Activated CD4-positive, alpha-beta T cell treated with anti-CD3 and anti-CD28 coated beads, Interleukin-2, amount 50 U/mL, for 24 hours (primary cell): Measurements from ENCODE around the gene BID.
"Not testable (repeated sequence)": the region's sequence is repeated elsewhere in the genome, so short reads cannot be mapped to it uniquely, and the experiment has no call there.

Experiments
- DNase-seq, 2 donors: peaks; one replicate each; pipeline ENCODE4 v3.0.0-alpha.2; 2020; ENCODE audit warnings: low read depth in 1 of 2, low spot score in 1 of 2

The BID gene

DNA sequence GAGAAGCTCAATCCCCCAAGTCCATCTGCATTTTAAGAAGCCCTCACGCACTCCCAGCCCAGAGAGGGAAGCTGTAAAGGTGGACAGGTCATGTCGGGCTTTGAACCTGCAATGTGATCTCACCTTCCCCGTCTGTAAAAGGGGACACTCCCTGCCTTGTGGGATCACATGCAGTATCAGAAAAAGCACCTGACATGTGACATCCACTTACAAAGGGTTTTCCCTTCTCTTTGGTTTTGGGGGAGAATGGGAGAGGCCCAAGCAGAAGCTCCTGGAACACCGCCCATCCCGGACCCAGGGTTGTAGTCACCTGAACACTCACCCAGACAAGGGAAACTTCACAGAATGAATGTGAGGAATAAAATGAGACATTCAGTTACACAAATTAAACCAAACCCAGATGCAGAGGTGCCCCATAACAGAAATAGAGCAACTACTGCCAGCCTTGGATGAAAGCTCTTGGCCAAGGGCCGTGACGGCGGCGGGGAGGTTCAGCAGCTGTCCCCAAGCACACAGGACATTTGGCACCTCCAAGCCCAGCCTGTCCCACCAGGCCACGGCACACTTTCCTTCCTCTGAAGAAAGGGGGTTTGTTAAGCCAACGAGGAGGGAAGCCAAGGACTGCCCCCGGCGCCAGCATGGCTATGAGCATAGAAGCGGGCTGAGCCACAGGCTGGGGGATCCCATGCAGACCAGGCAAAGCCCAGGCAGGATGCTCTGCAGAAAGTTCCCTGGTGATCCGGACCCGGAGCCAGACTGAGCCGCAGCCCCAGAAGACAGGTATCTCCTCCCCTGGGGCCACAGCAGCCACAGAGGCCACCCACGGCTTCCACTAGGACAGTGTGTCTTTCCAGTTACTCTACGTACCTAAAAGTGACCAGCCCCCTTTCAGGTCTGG, 3.8 kb downstream of the BID start:
- DNase-seq, result no peak

DNA sequence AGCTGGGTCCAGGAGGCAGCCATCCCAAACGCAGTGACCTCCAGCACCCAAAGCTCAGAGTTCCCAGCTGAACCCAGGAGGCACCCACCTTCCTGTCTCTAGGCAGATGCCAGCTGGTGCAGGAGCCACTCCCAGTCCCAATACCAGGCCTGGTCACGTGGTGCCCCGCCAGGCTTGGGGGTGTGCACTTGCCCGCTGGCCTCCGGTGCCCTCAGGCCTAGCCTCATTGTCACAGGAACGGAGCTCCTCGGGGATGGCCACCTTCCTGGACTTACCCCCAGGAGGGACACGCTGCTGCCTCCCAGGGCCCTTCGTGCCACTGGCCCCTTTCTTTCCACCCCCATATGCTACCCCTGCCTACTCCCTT, 4.6 kb downstream of the BID start:
- DNase-seq, result no peak

DNA sequence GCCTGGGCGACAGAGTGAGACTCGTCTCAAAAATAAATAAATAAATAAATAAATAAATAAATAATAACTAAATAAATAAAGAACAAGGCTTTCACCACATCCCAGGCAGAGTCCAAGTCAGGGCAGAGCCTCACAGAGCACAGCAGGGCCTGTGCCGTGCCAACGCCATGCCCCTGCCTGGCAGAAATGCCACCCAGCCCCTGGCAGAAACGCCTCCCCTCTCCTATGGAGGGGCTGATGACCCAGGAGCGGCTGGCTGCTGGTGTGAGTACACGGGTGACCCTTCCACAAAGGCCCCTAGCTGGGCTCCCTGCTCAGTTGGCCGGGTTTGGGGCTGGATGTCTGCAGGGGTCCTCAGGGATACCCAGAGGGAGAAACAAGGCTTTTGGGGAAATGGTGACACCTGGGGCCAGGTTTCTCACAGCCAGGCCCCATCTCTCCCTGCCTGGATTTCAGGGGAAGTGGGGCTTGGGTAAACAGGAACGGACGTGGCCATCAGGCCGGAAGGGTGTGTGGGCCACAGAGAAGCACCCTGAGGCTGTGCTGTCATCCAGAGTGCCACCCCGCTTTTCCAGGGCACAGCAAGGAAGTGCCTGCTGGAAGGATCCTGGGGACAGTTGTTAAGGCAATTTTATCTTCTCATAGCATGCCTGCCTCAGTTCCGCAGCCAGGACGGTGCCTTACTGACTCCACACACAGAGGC, 5.1 kb downstream of the BID start:
- no peak for DNase-seq

DNA sequence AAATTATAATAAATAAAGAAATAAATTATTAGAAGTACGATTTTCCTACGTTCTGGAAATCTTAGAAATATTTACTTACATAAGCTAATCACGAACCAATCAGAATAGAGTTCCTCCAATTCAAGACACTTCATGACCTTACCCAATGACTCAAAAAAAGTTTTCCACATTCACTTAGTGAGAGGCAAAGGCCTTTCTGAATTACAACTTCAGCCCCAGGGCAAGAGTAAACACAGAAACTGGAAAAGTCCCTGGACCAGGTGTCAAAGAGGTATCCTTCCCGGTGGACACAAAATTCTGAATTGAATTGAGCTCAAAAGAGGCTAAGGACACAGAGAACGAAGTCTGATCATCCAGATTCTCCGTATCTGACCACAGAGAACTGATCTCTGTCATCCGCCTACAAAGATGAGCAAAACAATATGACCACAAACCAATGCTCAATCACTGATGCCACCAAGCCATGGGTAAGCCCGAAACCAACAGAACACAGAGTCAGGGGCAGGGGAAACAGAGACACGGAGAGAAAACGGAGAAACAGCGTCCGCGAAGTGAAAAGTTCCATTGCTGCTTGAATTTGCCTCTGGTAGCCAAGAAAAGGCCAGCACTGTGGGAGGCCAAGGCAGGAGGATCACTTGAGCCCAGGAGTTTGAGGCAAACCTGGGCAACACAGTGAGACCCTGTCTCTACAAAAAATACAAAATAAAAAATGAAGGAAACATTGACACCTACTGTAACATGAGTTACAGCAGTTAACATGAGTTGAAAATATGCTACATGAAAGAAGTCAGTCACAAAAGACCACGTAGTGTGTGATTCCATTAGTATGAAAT, 6.8 kb downstream of the BID start:
- DNase-seq, result peak; percentile 32 to 61

DNA sequence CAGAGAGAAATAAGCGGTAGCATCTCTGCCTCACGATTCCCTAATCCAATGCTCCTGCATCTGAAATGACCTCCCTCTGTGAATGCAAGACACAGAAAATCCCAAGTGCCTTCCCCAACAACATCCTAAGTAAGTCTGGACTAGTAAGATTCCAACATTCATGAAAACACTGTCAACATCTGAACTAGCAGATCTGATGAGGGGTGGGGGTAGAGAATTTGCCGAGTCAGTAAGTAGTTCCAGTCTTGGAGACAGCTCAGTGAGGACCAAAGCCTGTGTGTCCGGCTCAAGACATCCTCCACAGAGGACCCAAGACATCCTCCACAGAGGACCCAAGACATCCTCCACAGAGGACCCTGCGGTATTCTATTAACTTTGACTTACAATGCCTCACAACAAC, 9.4 kb downstream of the BID start:
- not testable (repeated sequence) for DNase-seq

DNA sequence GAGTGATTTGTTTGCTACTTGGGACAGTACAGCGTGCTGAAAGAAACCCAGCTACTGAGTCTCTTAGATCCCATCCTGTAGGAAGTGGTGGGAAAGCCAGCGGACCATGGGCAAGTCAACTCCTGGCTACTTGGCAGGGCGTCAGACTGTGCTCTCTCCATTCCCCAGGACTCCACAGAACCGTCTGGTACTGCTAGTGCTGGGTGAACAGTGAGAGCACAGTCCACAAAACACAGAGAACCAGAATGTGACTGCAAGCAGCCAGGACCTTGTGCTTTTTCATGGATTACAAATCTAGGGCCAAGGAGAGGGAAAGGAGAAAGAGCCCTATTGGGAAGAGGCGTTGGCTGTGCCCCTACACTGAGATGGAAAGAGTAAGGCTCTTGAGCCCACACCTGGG, 10.2 kb downstream of the BID start:
- no peak for DNase-seq

DNA sequence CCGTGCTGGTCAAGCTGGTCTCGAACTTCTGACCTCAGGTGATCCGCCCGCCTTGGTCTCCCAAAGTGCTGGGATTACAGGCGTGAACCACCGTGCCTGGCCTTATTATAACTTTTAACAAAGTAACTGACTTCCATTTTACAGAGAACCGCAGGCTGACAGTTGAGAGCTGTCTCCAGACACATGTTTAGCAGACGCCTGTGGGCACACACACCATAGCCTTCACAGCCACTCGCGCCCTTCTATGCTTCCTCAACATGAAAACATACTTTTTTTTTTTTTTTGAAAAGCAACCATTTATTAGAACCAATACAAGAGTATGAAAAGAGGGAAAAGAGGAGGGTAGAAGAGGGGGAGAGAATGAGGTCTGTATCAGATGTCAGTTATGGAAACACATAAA, 10.8 kb downstream of the BID start:
- not testable (repeated sequence) for DNase-seq

DNA sequence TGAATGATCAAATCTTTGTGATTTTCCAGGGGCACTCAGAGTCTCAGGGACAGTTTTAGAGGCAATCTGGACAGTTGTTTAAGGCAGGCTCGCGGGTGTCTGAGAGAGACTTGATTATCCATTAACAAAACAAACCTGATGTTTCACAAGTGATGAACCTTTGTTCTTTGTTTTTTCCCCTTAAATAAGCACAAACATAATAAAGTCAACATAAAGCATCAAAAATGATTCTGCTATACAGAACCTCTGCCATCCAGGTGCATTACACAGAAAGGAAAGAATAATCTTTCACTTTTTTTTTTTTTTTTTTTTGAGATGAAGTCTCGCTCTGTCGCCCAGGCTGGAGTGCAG, 13.2 kb downstream of the BID start:
- DNase-seq, result no peak

DNA sequence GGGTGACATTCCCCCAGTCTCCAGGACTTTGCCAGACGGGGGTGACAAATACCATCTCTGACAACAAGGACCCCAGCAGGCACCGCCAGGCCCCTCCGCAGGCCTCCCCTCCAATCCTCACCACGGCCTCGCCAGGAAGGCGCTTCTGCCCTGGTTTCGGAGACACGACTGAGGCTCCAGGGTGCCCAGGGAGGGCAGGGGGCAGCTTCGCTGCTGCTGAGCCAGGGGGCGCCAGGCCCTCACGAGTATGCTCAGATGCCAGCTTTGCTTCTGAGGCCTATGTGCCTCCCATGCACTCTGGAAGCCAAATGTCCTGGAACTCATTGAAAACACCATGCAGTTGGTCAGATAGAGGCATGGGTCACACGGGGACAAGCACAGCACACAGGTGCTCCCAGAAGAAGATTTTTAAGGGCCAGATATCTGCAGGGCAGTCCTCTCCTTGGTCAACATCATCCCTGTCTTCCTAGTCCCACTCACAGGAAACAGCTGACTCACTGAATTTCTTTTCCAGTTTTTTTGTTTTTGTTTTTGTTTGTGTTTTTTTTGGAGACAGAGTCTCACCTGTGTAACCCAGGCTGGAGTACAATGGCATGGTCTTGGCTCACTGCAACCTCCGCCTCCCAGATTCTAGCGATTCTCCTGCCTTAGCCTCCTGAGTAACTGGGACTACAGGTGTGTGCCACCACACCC, 19.9 kb downstream of the BID start:
- DNase-seq, result no peak

DNA sequence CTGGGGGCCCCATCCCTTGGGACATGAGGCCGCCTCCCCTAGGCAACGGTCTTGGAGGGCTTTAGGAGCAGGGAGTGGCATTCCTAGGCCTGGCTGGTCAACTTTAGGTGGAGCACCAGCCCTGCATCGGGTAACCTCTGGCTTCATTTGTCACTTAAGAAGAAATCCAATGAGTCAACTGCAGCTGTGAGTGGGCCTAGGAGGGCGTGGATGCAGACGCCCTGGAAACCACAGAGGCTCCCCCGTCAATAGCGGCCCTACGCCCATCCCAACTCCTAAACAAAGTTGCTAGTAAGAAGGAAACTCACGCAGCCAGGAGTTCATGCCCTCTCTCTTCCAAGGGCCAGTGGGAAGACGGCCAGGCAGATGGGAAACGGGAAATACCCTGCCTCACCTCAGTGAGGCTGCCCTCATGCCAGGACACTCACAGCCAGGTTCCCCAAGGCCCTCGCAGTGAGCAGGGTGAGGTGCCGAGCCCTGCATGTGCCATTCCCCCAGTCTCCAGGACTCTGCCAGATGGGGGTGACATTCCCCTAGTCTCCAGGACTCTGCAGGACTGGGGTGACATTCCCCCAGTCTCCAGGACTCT, 20.8 kb downstream of the BID start:
- no peak for DNase-seq

DNA sequence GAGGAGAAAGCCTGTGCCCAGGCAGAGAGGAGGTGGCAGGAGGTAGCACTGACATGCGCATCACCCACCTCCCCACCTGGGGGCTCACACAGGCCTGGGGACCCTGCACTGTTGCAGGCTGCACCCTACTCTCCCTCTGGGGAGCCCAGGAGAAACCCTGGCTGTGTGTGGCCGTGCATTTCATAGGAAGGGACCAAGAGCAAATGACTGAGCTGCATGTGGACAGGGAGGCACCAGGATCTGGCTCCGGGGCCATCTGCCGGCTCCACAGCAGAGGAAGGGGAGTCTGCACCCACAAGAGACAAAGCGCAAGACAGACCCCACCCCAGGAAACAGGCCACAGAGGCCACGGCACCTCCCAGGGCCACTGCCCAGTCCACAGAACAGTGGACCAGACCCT, 22.7 kb downstream of the BID start:
- DNase-seq, result no peak

DNA sequence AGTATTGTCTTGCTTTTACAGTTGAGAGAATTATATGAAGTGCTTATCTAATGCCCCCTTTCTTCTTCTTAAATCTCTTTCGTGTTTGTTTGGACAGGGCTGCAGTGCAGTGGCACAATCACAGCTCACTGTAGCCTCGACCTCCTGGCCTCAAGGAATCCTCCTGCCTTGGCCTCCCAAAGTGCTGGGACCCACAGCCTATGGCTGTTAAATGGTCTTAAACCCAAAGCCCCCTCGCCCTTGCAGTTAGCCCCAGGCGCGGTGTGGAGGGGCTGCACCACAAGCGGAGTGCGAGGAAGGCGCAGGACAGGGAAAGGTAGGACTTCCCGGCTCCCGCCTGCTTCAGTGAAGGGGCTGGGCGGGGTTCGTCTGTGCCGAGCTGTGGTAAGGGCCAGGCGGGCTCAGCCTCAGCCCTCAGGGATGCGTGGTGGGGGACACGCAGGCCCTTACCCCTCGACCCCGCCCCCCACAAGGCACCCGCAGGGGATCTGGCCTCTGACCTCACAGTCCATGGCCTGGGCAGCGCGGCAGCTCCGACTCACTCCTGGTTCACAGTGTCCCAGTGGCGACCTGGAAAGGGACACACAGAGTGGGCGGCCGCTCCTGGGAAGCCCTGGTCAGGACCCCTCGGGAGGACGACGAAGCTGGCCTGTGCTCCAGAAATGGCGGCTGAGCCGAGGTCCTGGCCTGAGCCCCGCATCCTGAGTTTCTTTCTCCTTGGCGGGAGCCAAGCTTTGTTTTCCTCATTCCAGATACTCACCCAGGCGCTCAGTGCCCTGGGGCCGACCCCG, 24.5 kb downstream of the BID start:
- DNase-seq, result no peak

DNA sequence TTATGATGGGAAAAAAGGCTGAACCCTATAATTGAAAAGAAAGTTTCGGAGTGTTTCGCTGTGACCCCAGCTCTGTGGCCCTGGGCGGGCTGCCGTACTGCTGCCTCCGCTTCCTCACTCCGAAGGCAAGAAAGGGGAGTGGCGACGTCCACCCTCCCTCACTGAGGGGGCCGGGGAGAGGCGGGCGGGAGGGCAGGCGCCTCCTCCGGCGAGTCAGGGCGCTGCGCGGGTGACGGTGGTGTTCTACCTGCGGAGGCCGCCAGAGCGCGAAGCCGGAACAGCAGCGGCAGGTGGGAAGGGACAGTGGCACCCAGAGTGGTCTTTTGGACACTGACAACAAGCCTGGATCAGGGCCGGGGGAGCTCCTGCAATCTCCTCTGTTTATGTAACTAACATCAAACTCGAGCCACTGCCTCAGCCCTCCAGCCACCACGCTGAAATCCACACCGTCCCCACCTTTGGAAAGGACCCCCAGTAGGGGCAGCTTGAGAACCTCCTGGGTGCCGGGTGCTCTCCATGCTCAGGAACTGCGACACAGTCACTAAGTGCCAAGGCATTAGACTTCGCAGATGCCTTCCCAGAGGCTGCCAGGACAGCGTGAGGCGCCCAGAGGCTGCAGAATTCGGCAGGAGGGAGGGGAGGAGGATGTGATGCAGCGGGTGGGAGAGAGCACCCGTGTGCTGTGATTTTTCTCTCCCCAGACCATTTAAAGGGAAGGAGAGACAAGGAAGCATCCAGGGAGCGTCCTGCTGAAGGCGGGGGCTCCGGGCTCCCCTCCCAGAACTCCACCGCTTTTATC, 25.5 kb downstream of the BID start:
- DNase-seq, result no peak

DNA sequence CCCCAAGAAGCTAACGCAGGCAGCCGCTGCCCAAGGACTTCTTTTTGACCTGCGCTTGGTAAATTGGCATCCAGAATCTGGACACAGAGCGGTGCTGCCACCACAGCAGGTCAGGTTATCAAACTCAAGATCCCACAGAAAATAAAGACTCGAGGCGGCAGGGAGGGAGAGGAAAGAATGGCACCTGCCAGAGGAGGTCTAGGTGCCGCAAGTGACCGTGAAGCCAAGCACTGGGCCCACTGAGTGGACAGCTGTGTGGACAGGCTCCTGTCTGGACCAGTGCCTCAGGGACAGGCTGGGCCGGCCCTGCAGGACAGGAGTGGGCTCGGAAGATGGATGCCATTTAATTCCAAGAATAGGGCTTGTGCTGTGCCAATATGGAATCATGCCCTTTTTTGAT, 27.4 kb downstream of the BID start:
- DNase-seq, result no peak

DNA sequence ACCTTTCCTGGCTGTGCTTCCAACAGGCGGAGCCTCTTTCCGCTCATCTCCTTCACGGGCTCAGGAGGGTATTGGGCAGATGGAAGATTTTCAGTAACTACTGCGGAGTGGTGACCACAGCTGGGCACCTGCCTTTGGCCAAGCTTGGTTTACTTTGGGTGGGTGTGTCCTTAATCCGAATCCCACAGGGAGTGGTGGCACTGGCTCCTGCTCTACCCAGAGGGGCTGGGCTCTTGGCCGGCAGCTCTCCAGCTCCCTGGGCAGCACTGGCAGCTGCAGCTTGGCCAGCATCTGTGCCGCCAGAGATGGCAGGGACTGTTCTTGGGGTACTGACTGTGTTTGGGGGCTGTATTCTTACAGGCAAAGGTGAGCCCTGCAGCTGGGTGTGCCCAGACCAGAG, 29.8 kb downstream of the BID start:
- DNase-seq, result no peak

DNA sequence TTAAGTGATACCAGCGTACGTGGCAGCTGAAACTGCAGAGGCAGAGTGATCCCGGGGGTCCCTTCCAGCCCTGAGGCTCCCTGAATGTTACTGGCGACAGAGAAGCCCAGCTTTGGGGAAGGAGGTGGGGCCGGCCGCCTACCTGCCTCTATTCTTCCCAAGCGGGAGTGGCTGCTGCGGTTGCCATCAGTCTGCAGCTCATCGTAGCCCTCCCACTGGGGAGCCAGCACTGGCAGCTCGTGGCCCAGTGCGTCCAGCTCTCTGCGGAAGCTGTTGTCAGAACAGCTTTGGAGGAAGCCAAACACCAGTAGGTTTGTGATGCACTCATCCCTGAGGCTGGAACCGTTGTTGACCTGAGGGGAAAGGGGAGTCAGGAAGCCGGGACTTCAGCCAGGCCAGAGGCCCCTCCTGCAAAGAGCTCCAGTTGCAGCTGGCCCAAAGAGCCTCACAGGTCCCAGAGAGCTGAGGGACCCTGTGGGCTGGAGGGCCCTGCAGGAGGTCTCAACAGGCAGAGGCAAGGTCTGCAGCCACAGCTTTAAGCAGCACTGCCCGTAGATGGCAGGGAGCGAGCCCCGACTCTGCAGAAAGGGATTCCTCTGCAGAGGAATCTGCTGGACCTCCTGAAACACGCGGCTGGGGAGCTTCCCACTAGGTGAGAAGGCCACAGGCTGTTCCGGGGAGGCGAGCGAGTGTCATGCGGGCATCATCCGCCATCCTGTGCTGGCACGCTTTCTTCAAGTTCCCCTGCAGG, 30.4 kb downstream of the BID start:
- no peak for DNase-seq

DNA sequence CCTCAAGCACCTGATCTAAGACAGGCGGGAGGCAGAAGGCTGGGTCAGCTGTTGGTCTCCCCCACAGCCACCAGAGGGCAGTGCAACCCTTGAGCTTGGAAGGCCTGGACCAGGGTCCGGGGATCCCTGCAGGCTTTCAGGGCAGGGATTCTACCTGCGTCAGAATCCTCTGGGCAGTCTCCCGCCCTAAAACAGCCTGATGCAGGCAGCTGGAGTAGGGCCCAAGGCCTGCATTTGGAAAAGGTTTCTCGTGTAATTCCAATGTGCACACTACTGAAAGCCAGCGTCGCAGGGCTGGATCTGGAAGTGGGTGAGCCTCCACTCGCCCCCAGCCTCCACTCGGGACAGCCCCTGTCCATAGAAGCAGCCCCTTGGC, 31.8 kb downstream of the BID start:
- DNase-seq, result peak; percentile 50 to 63

DNA sequence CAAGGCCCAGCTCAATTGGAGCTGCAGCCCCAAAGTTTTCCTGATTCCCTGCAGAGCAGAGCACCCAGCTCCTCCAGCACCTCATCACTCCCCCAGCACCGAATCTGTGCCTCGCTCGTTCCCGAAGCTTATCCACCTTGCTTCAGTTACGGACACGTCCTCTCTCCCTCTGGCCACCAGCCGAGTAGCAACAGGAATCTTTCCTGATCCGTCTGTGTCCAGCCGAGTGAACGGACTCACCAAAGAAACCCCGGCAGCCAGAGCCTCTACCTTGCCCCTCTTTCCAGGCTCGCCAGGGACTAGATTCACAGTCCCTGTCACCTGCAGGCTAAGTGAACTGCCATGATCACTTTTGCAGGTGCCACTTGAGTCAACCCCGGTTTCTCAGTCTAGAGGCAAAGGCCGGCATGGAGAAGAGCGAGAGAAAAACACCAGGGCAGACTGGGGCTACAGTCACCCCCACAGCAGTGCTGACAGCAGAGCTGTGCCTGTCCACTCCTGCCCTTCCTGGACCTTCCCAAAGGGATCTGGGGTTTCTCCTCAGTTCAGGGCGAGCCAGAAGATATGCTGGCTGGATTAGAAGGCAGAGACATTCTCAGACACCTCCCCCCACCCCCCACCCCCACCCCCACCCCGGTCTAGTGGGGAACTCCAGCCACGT, 32.3 kb downstream of the BID start:
- no peak for DNase-seq
